Measurements from ENCODE around the gene KRTAP17-1. TPM values are rescaled to one million over a fixed set of nuclear protein-coding genes. Genes with fewer than 3 reads are reported as not detected.
"Not testable (repeated sequence)": the region's sequence is repeated elsewhere in the genome, so short reads cannot be mapped to it uniquely, and the experiment has no call there.

The KRTAP17-1 gene
- total and polyA plus RNA-seq, 4 donors, result not detected

DNA sequence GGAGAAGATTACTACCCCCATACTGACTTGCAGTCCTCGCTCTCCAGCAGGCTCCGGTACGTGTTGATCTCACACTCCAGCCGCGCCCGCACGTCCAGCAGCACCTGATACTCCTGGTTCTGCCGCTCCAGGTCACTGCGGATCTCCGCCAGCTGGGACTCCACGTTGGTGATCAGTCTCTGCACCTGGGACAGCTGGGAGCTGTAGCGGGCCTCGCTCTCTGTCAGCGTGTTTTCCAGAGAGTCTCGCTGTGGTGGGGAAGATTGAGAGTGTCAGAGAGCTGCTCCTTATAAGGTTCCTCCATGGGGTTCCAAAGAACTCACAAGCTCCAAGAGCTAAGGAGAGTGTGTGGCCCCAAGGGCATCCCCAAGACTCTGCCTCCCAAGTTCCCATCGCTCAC, 30.9 kb upstream of the KRTAP17-1 start:
- H3K4me1 ChIP-seq (ENCODE audit: control insufficient read depth in 1 of 2, insufficient read depth in 2 of 2, low read length in 2 of 2); DNase-seq; H3K27me3 ChIP-seq (ENCODE audit: control insufficient read depth in 1 of 2, insufficient read depth in 2 of 2, low read length in 1 of 2); ATAC-seq (ENCODE audit: low FRiP score); H3K9me3 ChIP-seq (ENCODE audit: control insufficient read depth, low read length); H3K27ac ChIP-seq (ENCODE audit: low read depth in 1 of 2, low read length in 2 of 2); H3K4me3 ChIP-seq (ENCODE audit: low read length in 2 of 2); intact Hi-C loops (cut with DNase I); H3K36me3 ChIP-seq (ENCODE audit: control insufficient read depth in 1 of 2, insufficient read depth in 2 of 2, low read length in 1 of 2): not testable (repeated sequence)
- 89 to 91% methylated on average over 16 of the region's 16 CpGs for WGBS, 2 donors

- ATAC-seq (ENCODE audit: low FRiP score) (no peak), DNase-seq (no peak)
- H3K9me3 ChIP-seq (ENCODE audit: control insufficient read depth, low read length), result no peaks in the 10 kb centered on the region
- H3K36me3 ChIP-seq (ENCODE audit: control insufficient read depth in 1 of 2, insufficient read depth in 2 of 2, low read length in 1 of 2), result no peaks in the 10 kb centered on the region
- no peaks in the 10 kb centered on the region for H3K4me1 ChIP-seq (ENCODE audit: control insufficient read depth in 1 of 2, insufficient read depth in 2 of 2, low read length in 2 of 2)
- no peaks in the 10 kb centered on the region for H3K27me3 ChIP-seq (ENCODE audit: control insufficient read depth in 1 of 2, insufficient read depth in 2 of 2, low read length in 1 of 2)
- intact Hi-C loops (cut with DNase I), result no loop called here
- no peak overlapping the region for H3K27ac ChIP-seq (ENCODE audit: low read depth in 1 of 2, low read length in 2 of 2)
- WGBS, 2 donors, result 82 to 85% methylated on average over 3 of the region's 3 CpGs
- H3K4me3 ChIP-seq (ENCODE audit: low read length in 2 of 2), result no peak overlapping the region
Measured at GRCh38 chr17:41345992-41346391, 30.5 kb upstream of the KRTAP17-1 start.

DNA sequence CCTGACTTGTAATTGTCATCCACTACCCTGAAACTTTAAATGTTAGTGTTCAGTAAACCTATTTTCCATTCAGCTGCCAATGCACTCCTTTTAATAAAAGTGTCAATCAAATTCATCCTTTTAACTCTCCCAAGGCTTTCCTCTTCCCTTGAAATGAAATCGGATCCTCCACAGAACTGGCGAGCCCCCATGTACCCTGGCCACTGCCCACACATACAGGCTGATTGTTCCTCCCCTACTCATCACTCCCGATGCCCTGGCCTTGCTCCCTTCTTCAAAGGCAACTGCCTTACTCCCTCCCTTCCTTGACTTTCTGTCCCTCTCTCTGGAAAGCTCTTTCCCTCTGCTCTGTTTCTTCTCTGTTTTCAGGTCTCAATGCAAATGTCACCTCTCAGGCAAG, 27.5 kb upstream of the KRTAP17-1 start:
- no peak for DNase-seq
- ATAC-seq (ENCODE audit: low FRiP score), result no peak
- Histone ChIP-seq H3K27ac (ENCODE audit: low read depth in 1 of 2, low read length in 2 of 2) (no peak overlapping the region), H3K36me3 (ENCODE audit: control insufficient read depth in 1 of 2, insufficient read depth in 2 of 2, low read length in 1 of 2) (no peaks in the 10 kb centered on the region), H3K4me1 (ENCODE audit: control insufficient read depth in 1 of 2, insufficient read depth in 2 of 2, low read length in 2 of 2) (no peaks in the 10 kb centered on the region), H3K27me3 (ENCODE audit: control insufficient read depth in 1 of 2, insufficient read depth in 2 of 2, low read length in 1 of 2) (no peaks in the 10 kb centered on the region), H3K9me3 (ENCODE audit: control insufficient read depth, low read length) (no peaks in the 10 kb centered on the region), H3K4me3 (ENCODE audit: low read length in 2 of 2) (no peak overlapping the region)
- 72 to 78% methylated on average over 3 of the region's 3 CpGs for WGBS, 2 donors
- intact Hi-C loops (cut with DNase I), result no loop called here

- no peak overlapping the region for H3K27ac ChIP-seq (ENCODE audit: low read depth in 1 of 2, low read length in 2 of 2)
- no peaks in the 10 kb centered on the region for H3K9me3 ChIP-seq (ENCODE audit: control insufficient read depth, low read length)
- H3K36me3 ChIP-seq (ENCODE audit: control insufficient read depth in 1 of 2, insufficient read depth in 2 of 2, low read length in 1 of 2), result no peaks in the 10 kb centered on the region
- H3K27me3 ChIP-seq (ENCODE audit: control insufficient read depth in 1 of 2, insufficient read depth in 2 of 2, low read length in 1 of 2), result no peaks in the 10 kb centered on the region
- ATAC-seq (ENCODE audit: low FRiP score) (no peak), DNase-seq (no peak)
- H3K4me1 ChIP-seq (ENCODE audit: control insufficient read depth in 1 of 2, insufficient read depth in 2 of 2, low read length in 2 of 2), result no peaks in the 10 kb centered on the region
- intact Hi-C loops (cut with DNase I), result no loop called here
- no peak overlapping the region for H3K4me3 ChIP-seq (ENCODE audit: low read length in 2 of 2)
- 77 to 79% methylated on average over 7 of the region's 7 CpGs for WGBS, 2 donors
Measured at GRCh38 chr17:41340934-41341861, 25.7 kb upstream of the KRTAP17-1 start.

DNA sequence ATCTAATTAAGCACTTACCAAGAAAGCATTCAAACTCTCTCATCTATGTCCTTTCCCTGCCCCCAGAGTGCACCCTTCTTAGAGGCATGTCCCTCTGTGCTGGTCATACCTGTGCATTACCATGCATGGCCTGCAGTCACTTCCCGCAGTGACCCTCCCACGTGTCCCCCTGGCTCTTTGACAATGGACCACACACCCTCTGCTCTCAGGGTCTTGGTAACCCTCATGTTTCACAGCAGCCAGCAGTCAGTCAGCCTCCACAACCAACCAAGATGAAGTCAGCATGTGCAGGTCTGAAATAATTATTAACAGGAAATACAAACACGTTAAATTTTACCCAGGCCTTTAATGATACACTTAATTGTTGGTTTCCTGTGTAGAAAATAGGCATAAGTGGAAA, 25.0 kb upstream of the KRTAP17-1 start:
- Histone ChIP-seq H3K4me1 (ENCODE audit: control insufficient read depth in 1 of 2, insufficient read depth in 2 of 2, low read length in 2 of 2) (no peaks in the 10 kb centered on the region), H3K27ac (ENCODE audit: low read depth in 1 of 2, low read length in 2 of 2) (no peak overlapping the region), H3K4me3 (ENCODE audit: low read length in 2 of 2) (no peak overlapping the region), H3K9me3 (ENCODE audit: control insufficient read depth, low read length) (no peaks in the 10 kb centered on the region), H3K36me3 (ENCODE audit: control insufficient read depth in 1 of 2, insufficient read depth in 2 of 2, low read length in 1 of 2) (no peaks in the 10 kb centered on the region), H3K27me3 (ENCODE audit: control insufficient read depth in 1 of 2, insufficient read depth in 2 of 2, low read length in 1 of 2) (no peaks in the 10 kb centered on the region)
- DNase-seq (no peak), ATAC-seq (ENCODE audit: low FRiP score) (no peak)
- WGBS, 2 donors, result 38 to 46% methylated on average over 3 of the region's 3 CpGs
- intact Hi-C loops (cut with DNase I), result no loop called here

DNA sequence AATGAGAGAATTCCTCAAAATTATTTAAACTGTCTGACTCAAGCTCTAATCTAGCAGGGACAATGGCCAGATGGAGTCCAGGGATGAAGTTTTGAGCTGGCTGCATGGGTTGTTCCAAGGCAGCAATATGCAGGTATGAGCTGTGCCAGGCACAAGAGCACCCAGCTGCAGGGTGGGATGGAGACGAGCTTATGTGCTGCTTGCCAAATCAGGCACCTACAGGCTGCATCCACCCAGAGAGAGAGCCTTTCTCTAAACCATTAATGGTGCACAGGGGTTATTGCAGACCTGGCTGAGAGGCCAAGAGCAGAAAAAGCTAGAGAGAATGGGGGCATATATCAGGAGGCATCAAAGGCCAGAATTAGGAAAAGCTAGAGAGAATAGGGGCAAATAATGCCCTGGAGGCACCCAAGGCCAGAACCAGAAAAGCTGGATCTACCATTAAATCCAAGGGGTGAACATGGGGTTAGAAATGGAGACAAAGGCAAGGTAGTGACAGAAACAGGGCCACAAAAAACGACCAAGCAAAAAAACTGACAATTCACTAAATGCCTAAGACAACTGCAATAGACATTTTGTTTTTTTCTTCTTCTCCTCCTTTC, 24.2 kb upstream of the KRTAP17-1 start:
- no peaks in the 10 kb centered on the region for H3K36me3 ChIP-seq (ENCODE audit: control insufficient read depth in 1 of 2, insufficient read depth in 2 of 2, low read length in 1 of 2)
- no peaks in the 10 kb centered on the region for H3K4me1 ChIP-seq (ENCODE audit: control insufficient read depth in 1 of 2, insufficient read depth in 2 of 2, low read length in 2 of 2)
- H3K9me3 ChIP-seq (ENCODE audit: control insufficient read depth, low read length), result no peaks in the 10 kb centered on the region
- H3K4me3 ChIP-seq (ENCODE audit: low read length in 2 of 2), result no peak overlapping the region
- no peak overlapping the region for H3K27ac ChIP-seq (ENCODE audit: low read depth in 1 of 2, low read length in 2 of 2)
- DNase-seq (no peak), ATAC-seq (ENCODE audit: low FRiP score) (no peak)
- intact Hi-C loops (cut with DNase I), result no loop called here
- 46 to 53% methylated on average over 2 of the region's 2 CpGs for WGBS, 2 donors
- no peaks in the 10 kb centered on the region for H3K27me3 ChIP-seq (ENCODE audit: control insufficient read depth in 1 of 2, insufficient read depth in 2 of 2, low read length in 1 of 2)

- intact Hi-C loops (cut with DNase I), result no loop called here
- no peak overlapping the region for H3K4me3 ChIP-seq (ENCODE audit: low read length in 2 of 2)
- H3K4me1 ChIP-seq (ENCODE audit: control insufficient read depth in 1 of 2, insufficient read depth in 2 of 2, low read length in 2 of 2), result no peaks in the 10 kb centered on the region
- ATAC-seq (ENCODE audit: low FRiP score), result no peak
- no peaks in the 10 kb centered on the region for H3K9me3 ChIP-seq (ENCODE audit: control insufficient read depth, low read length)
- H3K27me3 ChIP-seq (ENCODE audit: control insufficient read depth in 1 of 2, insufficient read depth in 2 of 2, low read length in 1 of 2), result no peaks in the 10 kb centered on the region
- WGBS, 2 donors, result 47 to 54% methylated on average over 5 of the region's 5 CpGs
- H3K27ac ChIP-seq (ENCODE audit: low read depth in 1 of 2, low read length in 2 of 2), result no peak overlapping the region
- no peak for DNase-seq
- H3K36me3 ChIP-seq (ENCODE audit: control insufficient read depth in 1 of 2, insufficient read depth in 2 of 2, low read length in 1 of 2), result no peaks in the 10 kb centered on the region
Measured at GRCh38 chr17:41338961-41339485, 23.5 kb upstream of the KRTAP17-1 start.

- intact Hi-C loops (cut with DNase I), result no loop called here
- Histone ChIP-seq H3K27me3 (ENCODE audit: control insufficient read depth in 1 of 2, insufficient read depth in 2 of 2, low read length in 1 of 2) (no peaks in the 10 kb centered on the region), H3K4me3 (ENCODE audit: low read length in 2 of 2) (no peak overlapping the region), H3K4me1 (ENCODE audit: control insufficient read depth in 1 of 2, insufficient read depth in 2 of 2, low read length in 2 of 2) (no peaks in the 10 kb centered on the region), H3K9me3 (ENCODE audit: control insufficient read depth, low read length) (no peaks in the 10 kb centered on the region), H3K27ac (ENCODE audit: low read depth in 1 of 2, low read length in 2 of 2) (no peak overlapping the region), H3K36me3 (ENCODE audit: control insufficient read depth in 1 of 2, insufficient read depth in 2 of 2, low read length in 1 of 2) (no peaks in the 10 kb centered on the region)
- 91 to 93% methylated on average over 1 of the region's 1 CpG for WGBS, 2 donors
- ATAC-seq (ENCODE audit: low FRiP score) (no peak), DNase-seq (no peak)
Measured at GRCh38 chr17:41335747-41336146, 20.2 kb upstream of the KRTAP17-1 start.

Measured in aorta (tissue), 5 donors.